GM21528 (cell line): ENCODE data around the gene PHRF1.

Experiments
- ATAC-seq: cut with Tn5 transposase; IDR thresholded peaks from one replicate; pipeline ENCODE4 v1.9.1; 2021; ENCODE audit warnings: mild to moderate bottlenecking, moderate library complexity; ENCODE audit not compliant: unreplicated experiment, low FRiP score

The PHRF1 gene

GRCh38 chr11:625636-626268 lies 49.5 kb downstream of the PHRF1 start:
- no peak for ATAC-seq

DNA sequence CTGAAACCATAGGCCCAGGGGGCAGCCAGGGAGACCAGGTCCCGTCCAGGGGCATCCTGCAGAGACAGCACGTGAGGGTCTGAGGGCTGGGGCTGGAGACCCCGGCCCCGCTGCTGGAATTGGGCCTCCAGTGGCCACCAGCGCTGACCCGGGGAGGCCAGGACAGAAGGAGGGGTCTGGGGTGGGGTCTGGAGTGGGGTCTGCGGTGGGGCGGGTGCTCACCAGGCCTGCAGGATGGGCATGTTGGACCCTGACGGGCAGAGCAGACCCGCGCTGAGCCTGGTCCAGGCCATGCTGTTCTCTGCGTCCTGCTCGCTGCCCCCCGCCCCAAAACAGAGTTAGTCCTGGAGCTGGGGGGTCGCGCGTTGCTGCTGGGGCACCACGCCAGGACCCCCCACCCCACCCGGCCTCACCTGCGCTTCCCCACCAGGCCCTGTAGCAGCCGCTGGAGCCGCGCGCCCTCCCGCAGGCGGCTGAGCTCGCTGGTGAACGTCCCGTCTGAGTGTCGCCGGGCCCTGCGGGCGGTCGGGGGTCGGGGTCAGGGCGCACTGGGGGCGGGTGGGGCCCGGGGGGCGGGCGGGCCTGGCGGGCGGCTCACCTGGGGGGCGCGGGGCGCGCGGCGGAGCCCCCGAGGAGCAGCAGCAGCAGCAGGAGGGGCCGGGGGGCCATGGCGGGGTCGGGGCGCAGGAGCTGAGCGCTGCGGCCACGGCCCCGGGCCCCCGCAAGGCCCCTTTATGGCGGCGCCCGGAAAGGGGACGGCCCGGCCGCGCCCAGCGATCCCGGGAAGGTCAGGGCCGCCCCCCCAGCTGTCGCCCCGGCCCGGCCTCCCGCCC lies 50.4 kb downstream of the PHRF1 start, which contains the start of gene SCT:
Gene SCT (minus strand): TSS at position 707 of the 833 bp plus-strand sequence. CDS start 38 bp downstream, at position 669.
- no peak for ATAC-seq

- ATAC-seq: no peak
These were observed 51.0 kb downstream of the PHRF1 start for GRCh38 chr11:627308-627576.

DNA sequence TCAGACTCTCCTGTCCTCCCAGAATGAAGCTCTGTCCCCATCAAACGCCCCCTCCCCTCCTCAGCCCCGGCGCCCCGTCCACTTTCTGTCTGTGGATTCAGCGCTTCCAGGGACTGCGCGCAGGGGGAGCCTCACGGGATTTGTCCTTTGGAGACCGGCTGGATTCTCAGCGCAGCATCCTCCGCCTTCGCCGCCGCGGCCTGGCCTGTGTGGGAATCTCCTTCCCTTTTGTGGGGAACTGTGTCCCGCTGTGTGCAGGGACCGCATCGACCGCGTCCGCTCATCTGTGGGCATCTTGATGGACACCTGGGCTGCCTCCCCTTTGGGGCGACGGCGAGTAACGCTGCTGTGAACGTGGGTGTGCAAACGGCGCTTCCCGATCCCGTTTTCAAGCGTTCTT lies 51.8 kb downstream of the PHRF1 start:
- ATAC-seq: no peak

DNA sequence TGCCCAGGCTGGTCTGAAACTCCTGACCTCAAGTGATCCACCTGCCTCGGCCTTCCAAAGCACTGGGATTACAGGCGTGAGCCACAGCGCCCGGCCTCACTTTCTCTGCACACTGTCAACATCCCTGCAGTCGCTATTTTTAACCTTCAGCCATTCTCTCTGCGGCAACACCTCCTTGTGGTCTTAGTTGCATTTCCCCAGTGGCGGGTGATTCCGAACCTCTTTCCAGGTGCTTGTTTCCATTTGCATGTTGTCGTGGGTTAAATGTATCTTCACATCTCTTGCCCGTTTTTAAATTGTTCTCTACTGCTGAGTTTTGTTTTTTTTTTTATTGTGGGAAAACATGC lies 52.9 kb downstream of the PHRF1 start:
- no peak for ATAC-seq

- no peak for ATAC-seq
These were observed 54.6 kb downstream of the PHRF1 start for GRCh38 chr11:630871-631270.

DNA sequence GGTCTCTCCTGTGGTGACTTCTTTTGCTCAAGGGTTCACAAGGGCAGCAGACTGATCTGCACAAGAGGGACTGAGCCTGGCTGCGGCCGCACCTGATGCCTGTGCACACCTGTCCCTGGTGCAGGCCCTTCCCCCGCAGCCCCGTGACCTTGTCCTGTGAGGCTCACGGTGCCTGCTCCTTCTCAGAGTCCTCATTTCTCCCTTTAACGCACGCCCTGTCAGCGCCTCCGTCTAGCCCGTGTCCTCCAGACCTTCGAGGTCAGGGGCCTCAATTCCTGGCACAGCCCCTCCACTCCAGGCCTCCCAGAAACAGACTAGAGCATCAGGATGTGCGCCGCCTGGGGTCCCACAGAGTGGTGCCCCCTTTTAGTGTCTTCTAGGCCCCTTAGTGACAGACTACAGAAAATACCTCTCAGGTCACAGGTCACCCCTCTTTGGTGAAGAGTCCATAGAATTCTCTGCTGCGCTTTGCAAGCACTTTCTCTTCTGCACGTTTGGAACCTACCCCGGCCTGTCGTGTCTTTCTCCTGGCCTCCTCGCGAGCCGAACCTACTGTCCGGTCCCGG lies 59.8 kb downstream of the PHRF1 start:
- ATAC-seq: no peak

GRCh38 chr11:636511-637332 lies 60.5 kb downstream of the PHRF1 start, which contains the start of gene DRD4:
Gene DRD4 (plus strand): TSS chr11:637269. CDS start chr11:637305, 36 bp downstream.
- no peak for ATAC-seq

DNA sequence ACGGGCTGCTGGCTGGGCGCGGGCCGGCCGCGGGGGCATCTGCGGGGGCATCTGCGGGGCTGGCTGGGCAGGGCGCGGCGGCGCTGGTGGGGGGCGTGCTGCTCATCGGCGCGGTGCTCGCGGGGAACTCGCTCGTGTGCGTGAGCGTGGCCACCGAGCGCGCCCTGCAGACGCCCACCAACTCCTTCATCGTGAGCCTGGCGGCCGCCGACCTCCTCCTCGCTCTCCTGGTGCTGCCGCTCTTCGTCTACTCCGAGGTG lies 61.0 kb downstream of the PHRF1 start:
- no peak for ATAC-seq

DNA sequence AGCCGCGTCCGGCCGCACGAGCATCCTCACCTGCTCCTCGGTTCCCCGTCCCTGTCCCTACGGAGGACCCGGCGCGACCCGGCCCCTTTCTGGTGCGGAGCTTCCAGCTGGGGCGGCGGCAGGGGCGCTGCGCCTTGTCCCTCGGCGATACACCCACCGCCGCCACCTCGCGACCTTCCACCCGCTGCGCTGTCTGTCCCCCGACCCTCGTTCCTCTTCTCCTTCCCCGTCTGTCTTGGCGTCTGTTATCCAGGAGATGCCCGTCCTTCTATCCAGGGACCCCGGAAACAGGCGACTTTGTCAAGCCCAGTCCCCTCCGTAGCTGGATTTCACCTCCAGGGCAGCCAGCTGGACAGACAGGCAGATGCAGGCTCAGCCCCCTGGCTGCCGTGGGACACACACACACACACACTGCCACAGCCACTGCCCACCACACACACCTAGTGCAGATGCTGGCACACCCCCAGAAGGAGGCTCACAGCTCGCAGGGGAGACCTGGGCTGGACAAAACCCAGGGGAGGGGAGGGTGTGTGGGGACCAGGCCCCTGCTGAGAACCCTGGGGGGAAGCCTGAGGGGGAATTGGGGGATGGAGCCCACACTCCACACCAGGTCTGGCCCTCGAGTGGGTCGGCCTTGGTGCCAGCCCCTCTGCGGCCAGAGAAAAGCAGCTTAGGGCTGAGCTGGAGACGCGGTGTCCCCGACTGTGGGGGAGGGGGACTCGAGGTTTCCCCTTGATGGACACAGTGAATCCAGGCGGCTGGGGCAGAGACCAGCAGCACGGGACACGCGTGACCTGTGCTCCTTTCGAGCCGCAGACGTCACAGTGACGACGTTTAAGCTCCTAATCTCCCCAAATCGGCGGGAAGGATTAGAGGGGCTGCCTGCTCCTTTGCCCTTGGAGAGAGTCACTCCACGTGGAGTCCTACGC lies 61.6 kb downstream of the PHRF1 start:
- ATAC-seq: no peak

DNA sequence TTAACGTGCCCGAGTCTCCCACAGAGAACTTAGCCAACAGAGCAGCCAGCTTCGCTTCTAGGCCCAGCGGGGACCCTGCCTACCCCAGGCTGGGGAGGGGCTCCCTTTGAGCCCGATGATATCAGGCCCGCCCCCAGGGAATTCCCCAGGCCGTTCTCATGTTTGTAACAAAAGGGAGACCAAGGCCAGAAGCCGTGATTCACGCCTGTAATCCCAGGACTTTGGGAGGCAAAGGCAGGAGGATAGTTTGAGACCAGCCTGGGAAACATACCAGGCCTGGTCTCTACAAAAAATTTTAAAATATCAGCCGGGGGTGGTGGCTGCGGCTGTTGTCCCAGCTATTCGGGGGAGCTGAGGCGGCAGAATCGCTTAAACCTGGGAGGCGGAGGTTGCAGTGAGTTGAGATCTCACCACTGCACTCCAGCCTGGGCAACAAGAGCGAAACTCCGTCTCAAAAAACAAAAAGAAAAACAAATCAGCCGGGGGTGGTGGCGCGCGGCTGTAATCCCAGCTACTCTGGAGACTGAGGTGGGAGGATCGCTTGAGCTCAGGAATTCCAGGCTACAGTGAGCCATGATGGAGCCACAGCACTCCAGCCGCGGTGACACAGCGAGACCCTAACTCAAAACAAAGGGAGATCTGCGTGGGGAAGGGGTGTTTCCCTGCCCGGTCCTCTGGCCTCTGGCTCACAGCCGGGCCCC lies 62.5 kb downstream of the PHRF1 start:
- ATAC-seq: no peak

DNA sequence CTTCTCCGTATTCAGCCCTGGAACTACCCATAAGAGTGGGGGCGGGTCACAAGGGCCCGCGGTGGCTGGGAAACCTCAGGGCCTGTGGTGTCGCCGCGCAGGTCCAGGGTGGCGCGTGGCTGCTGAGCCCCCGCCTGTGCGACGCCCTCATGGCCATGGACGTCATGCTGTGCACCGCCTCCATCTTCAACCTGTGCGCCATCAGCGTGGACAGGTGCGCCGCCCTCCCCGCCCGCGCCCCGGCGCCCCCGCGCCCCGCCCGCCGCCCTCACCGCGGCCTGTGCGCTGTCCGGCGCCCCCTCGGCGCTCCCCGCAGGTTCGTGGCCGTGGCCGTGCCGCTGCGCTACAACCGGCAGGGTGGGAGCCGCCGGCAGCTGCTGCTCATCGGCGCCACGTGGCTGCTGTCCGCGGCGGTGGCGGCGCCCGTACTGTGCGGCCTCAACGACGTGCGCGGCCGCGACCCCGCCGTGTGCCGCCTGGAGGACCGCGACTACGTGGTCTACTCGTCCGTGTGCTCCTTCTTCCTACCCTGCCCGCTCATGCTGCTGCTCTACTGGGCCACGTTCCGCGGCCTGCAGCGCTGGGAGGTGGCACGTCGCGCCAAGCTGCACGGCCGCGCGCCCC lies 63.2 kb downstream of the PHRF1 start:
- ATAC-seq: no peak

DNA sequence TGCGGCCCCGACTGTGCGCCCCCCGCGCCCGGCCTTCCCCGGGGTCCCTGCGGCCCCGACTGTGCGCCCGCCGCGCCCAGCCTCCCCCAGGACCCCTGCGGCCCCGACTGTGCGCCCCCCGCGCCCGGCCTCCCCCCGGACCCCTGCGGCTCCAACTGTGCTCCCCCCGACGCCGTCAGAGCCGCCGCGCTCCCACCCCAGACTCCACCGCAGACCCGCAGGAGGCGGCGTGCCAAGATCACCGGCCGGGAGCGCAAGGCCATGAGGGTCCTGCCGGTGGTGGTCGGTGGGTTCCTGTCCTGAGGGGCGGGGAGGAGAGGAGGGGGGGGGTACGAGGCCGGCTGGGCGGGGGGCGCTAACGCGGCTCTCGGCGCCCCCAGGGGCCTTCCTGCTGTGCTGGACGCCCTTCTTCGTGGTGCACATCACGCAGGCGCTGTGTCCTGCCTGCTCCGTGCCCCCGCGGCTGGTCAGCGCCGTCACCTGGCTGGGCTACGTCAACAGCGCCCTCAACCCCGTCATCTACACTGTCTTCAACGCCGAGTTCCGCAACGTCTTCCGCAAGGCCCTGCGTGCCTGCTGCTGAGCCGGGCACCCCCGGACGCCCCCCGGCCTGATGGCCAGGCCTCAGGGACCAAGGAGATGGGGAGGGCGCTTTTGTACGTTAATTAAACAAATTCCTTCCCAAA lies 63.9 kb downstream of the PHRF1 start:
- ATAC-seq: no peak

- no peak for ATAC-seq
These were observed 65.6 kb downstream of the PHRF1 start for GRCh38 chr11:641806-642370.

DNA sequence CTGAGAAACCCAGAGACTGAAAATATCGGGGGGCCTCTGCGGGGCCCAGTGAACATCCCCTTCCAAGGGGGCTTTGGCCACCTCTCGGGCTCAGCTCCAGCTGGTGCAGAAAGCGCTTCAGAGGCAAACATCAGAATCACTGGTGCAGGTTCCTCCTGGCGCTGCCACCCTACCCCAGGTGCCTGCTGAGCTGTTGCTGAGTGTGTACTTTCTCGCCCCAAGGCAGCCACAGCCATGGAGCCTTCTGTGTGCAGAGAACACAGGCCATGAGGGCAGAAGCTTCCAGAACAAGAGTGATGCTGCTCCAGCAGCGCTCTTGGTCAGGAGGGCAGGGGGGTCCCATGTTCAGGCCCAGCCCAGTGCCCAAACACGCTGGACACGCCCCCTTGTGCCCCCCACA lies 67.1 kb downstream of the PHRF1 start:
- ATAC-seq: no peak

GRCh38 chr11:643849-644738 lies 67.8 kb downstream of the PHRF1 start:
- no peak for ATAC-seq

DNA sequence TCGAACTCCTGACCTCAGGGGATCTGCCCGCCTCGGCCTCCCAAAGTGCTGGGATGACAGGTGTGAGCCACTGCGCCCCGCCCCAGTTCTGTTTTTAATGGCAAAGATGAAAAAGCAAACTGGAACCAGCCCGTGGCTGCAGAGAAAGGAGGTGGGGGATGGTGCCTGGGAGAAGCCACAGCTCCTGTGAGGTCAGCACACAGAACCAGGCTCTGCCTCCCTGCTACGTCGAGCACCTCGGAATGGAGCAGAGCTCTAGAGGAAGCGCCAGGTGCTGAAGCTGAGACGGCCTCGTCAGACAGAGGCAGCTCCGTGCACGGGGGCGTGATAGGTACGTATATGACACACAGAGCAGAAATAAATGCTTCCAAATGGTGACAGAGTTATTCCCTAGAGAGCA lies 69.3 kb downstream of the PHRF1 start:
- no peak for ATAC-seq
